NCI-H2081 treated with DMSO at 0.1 percent for 48 hours (cell line): ENCODE measurements around the gene SGTB.
"Not testable (repeated sequence)": the region's sequence is repeated elsewhere in the genome, so short reads cannot be mapped to it uniquely, and the experiment has no call there.

ENCODE experiments used
- DNase-seq: peaks from one replicate; lab custom pipeline; 2025; lab: John Stamatoyannopoulos, UW

SGTB gene

GRCh38 chr5:65734196-65734775, 12.4 kb upstream of the SGTB start:
- not testable (repeated sequence) for DNase-seq

DNA sequence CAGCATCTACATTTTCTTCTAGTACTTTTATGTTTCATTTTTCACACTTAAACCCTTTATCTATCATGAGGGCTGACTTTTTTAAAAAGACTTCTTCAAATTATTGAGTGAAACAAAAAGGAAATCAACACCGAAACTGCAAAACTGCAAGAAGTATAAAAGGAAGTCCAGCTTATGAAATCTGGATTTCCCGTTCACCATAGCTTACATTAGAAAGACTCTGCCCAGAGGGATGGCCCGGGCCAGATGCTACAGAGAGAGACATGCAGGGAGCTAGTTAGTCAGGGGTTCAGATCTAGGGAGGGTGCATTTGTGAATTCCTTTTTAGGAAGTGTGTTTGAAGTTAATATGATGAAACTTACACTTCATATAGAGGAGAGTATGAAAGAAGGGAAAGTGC, 10.1 kb upstream of the SGTB start:
- DNase-seq = not testable (repeated sequence)

DNA sequence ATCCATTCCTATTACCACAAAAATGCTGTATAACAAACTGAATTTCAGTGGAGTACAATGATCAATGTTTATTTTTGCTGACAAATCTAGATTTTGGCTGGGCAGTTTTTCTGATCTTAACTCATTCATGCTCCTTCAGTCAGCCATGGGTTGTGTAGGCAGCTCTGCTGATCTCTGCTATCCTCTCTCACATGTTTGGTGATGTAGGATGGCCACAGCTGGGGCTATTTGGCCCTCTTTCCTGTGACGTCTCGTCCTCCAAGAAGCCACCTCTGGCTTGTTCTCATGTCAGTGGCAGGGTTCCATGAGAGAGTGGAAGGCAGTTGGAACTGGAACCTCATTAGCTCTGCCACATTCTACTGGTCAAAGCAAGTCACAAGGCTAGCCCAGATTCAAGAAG, 9.0 kb upstream of the SGTB start:
- DNase-seq = no peak

GRCh38 chr5:65728218-65728617, 6.3 kb upstream of the SGTB start:
- DNase-seq = no peak

DNA sequence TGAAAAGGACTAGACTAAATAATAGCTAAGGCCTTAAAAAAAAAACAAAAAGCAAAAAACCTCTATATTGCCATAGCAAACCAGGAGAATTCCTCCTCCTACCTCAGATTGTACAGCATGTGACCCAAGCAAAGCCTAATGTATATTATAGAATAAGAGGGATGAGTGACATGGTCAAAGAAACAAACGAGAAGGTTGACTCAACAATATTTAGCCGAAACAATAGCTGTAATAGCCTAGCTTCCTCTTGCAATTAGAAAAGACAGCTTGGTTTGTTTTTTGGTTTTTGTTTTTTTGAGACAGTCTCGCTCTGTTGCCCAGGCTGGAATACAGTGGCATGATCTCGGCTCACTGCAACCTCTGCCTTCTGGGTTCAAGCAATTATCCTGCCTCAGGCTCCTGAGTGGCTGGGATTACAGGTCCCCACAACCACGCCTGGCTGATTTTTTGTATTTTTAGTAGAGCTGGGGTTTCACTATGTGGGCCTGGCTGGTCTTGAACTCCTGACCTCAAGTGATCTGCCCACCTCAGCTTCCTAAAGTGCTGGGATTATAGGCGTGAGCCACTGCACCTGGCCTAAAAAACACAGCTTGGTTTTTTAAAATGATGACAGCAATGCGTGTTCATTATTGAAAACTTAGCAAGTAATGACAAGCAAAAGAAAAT, 5.7 kb upstream of the SGTB start:
- DNase-seq = no peak

- no peak for DNase-seq
Measured at GRCh38 chr5:65722575-65723403, 880 bp upstream of the SGTB start.

GRCh38 chr5:65721050-65721719, 724 bp downstream of the SGTB start:
- no peak for DNase-seq

GRCh38 chr5:65718576-65719310, 3.2 kb downstream of the SGTB start:
- DNase-seq = no peak

DNA sequence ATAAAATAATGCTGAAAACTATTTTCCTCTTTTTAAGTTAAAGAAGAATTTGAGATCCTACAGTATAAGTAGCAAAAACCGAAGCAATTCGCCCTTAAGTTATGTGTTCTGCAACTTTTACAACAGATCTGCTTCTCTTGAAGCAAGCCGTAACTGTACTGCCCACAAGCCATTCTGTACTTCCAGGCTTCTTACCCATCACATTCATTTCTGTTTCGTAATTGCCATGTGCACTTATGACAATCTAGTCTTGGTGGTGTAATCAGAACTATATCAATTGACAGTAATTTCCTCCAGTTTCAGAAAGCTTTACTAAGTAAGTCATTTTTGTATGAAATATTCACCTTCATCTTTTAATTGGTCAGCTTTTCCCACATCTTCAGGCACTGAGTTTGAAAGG, 13.8 kb downstream of the SGTB start:
- DNase-seq = no peak

GRCh38 chr5:65707663-65708062, 14.2 kb downstream of the SGTB start:
- DNase-seq = no peak

- DNase-seq = no peak
Measured at GRCh38 chr5:65704621-65705239, 17.2 kb downstream of the SGTB start.

DNA sequence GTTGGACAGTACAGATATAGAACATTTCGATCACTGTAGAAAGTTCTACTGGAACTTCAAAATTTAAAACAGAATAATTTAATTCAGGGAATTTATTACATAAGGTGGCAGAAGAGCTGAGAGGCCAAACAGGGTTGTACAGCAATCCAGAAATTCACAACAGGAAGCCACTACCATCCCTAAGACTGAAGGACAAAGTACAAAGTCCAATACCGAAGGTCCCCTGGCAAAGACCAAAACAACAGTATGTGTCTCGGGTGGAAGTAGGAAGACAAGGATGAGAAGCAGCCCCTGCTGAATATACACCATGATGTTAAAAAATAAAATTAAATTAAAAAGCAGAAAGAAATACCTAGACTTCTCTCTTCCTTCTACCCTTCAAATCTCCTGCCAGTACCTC, 19.9 kb downstream of the SGTB start:
- DNase-seq = no peak

DNA sequence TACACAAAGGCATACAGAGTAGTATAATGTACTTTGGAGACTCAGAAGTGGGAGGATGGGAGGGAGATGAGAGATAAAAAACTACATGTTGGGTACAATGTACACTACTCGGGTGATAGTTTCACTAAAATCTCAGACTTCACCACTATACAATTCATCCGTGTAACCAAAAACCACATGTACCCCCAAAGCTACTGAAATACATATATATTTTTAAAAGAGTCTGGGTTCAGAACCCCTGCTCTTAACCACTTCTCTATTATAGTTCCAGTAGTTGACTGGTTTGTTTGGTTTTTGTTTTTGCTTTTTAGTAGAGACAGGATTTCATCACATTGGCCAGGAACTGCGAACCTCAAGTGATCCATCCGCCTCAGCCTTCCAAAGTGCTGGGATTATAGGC, 22.6 kb downstream of the SGTB start:
- DNase-seq = no peak

DNA sequence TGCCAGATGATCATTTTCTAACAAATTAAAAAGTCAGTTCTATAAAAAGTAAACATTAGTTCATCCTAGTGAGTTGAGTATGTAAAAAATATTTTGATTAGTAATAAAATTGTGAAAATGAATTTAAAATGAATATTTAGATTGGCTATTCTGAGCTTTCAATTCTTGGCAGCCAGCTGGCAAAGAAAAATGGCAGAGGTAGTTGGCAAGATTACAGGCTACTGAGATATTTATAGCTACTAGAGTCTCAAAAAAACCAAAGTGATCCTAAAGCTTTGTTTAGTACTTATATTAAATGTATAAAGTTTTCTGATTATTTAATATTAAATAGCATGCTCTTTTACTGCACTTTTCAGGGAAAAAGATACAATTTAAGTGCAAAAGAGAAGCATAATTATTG, 25.0 kb downstream of the SGTB start:
- DNase-seq = no peak

GRCh38 chr5:65695896-65696295, 26.0 kb downstream of the SGTB start:
- DNase-seq = no peak

GRCh38 chr5:65695162-65695755, 26.6 kb downstream of the SGTB start:
- no peak for DNase-seq

- DNase-seq = no peak
Measured at GRCh38 chr5:65693121-65693520, 28.8 kb downstream of the SGTB start.

- no peak for DNase-seq
Measured at GRCh38 chr5:65682148-65682547, 39.8 kb downstream of the SGTB start.

DNA sequence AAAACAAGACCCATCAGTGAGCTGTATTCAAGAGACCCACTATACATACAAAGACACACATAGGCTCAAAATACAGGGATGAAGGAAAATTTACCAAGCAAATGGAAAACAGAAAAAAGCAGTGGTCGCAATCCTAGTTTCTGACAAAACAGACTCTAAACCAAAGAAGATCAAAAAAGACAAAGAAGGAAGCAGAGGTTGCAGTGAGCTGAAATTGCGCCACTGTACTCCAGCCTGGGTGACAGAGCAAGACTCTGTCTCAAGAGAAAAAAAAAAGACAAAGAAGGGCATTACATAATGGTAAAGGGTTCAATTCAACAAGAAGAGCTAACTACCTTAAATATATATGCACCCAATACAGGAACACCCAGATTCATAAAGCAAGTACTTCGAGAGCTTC, 45.9 kb downstream of the SGTB start:
- DNase-seq = not testable (repeated sequence)

- no peak for DNase-seq
Measured at GRCh38 chr5:65674749-65675148, 47.2 kb downstream of the SGTB start.

GRCh38 chr5:65672796-65673195, 49.1 kb downstream of the SGTB start:
- no peak for DNase-seq
